HG03095 (cell line): ENCODE results near the gene TKFC.

Source experiments
- ATAC-seq: cut with Tn5 transposase; IDR thresholded peaks from one replicate; pipeline ENCODE4 v1.9.1; 2021; ENCODE audit warnings: moderate library complexity; ENCODE audit not compliant: unreplicated experiment

Gene TKFC

DNA sequence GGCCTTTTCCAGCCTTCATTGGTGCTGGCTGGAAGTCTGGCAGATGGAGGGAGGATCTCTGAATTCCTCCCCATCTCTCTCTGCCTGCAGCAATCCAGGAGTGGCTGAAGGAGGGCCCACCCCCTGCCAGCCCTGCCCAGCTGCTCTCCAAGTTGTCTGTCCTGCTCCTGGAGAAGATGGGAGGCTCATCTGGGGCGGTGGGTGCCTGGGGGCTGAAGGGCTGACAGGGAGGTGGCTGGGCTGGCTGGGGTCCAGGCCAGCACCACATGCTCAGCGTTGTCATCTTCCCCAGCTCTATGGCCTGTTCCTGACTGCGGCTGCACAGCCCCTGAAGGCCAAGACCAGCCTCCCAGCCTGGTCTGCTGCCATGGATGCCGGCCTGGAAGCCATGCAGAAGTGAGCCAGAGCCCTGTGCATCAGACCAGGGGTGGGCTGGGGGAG lies 12.2 kb downstream of the TKFC start:
- no peak for ATAC-seq

DNA sequence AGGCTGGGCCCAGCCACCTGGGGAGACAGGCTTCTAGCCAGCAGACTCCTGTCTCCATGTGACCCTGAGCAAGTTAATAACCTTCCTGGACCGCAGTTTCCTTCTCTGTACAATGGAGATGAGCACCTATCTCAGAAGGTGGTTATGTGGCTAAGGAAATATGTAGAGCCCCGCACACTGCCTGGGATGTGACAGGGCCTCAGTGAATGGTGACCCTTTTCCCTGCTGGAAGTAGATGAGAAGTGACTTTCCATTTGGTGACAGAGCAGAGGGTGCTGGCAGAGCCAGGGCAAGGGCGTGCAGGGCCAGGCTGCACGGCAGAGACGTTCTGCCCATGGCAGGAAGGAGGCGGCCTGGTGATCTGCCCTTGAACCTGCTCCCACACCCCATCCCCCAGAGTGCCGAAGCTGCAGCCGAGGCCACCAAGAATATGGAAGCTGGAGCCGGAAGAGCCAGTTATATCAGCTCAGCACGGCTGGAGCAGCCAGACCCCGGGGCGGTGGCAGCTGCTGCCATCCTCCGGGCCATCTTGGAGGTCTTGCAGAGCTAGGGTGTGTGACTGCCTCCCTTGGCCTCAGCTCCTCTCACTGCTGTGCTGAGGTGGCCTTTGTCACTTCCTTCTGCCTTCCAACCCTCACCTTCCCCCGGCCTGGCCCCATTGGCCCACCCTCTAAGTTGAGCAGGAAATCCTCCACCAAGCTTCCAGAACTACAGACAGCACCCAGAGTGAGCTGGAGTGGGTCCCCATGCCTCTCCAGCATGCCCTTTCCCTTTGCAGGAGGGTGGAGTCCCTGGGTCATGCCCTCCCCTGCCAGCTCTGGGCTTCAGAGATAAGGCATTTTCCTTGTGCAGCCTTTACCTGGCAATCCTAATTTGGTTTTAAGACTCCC lies 13.2 kb downstream of the TKFC start:
- no peak for ATAC-seq

GRCh38 chr11:61347916-61348461 lies 15.0 kb downstream of the TKFC start:
- no peak for ATAC-seq

DNA sequence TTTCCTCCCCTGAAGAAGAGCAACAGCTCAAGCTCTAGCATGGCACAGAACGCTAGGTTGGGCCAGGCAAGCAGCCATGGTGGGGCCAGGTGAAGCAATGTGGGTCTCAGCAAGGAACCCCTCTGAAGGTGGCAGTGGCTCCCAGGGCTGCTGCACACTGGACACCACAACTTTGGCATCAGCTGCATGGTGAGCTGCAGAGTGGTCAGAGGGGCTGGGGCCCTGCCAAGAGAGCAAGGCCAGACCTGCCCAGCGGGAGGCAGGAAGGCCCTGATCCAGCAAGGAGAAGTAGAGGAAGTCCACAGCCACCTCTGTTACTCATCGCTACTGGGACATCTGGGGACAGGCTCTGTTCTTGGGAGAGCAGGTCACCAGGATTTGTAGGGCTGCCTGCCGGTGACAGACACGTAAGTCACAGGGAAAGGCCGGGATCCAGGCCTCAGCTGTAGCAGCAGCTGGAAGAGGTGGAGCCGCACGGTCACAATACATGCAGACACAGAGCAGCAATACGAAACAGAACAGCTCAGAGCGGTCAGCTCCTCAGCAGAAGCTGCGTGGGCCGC lies 16.2 kb downstream of the TKFC start:
- ATAC-seq: no peak

DNA sequence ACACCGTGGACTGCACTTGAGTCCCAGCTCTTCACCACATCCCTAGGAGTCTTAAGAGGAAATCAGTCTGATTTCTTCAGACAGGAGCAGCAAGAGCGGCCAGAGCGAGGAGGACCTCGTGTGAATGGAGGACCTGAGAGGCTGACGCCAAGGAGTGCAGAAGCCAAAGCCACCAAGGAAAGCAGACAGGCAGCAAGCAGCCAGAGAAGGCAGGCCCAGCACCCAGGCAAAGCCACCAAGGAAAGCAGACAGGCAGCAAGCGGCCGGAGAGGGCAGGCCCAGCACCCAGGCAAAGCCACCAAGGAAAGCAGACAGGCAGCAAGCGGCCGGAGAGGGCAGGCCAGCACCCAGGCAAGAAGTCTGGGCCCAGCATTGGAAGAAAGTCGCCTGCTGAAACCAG lies 16.9 kb downstream of the TKFC start:
- ATAC-seq: no peak

GRCh38 chr11:61350336-61350735 lies 17.3 kb downstream of the TKFC start:
- no peak for ATAC-seq

- no peak for ATAC-seq
Measured at GRCh38 chr11:61350803-61351202, 17.8 kb downstream of the TKFC start.

DNA sequence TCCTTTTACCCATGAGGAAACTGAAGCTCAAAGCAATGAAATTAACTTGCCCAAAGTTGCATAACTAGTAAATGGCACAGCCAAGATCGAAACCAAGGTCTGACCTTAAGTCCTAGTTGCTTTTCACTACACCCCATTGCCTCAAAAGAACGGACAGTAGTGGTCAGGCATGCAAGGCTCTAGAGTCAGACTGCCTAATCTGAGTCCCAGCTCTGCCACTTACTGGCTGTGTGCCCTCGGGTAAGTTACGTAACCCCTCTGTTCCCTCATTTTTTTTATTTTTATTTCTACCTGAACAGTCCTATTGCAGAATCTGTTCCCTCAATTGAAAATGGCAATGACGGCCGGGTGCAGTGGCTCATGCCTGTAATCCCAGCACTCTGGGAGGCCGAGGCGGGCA lies 19.0 kb downstream of the TKFC start:
- no peak for ATAC-seq

- ATAC-seq: no peak
Measured at GRCh38 chr11:61353131-61354067, 20.4 kb downstream of the TKFC start.

DNA sequence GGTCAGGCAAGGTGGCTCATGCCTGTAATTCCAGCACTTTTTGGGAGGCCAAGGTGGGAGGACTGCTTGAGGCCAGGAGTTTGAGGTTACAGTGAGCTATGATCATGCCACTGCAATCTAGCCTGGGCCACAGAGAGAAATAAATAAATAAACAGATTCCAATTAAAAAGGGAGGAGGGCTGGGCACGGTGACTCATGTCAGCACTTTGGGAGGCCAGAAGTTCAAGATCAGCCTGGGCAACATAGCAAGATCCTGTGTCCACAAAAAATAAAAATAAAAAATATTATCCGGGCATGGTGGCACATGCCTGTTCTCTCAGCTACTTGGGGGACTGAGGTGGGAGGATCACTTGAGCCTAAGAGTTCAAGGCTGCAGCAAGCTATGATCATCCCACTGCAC lies 21.2 kb downstream of the TKFC start:
- ATAC-seq: no peak

DNA sequence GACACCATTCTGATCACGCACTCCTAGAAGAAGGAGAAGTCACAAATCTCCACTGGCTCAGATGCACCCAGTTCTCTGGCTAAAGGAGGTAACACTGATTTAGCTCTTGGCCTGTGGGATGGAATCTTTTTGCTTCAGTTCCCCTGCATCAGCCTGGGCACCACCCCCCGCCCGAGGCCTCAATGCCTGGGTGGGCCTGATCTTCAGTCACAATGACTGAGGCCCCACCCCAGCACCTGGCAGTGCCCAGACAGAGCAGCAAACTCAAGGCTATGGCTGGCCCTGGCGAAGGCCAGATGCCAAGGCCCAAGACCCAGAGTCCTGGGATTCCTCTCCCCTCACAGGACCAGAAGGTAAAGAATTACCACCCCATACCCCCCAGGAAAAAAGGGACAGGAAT lies 23.7 kb downstream of the TKFC start:
- no peak for ATAC-seq

DNA sequence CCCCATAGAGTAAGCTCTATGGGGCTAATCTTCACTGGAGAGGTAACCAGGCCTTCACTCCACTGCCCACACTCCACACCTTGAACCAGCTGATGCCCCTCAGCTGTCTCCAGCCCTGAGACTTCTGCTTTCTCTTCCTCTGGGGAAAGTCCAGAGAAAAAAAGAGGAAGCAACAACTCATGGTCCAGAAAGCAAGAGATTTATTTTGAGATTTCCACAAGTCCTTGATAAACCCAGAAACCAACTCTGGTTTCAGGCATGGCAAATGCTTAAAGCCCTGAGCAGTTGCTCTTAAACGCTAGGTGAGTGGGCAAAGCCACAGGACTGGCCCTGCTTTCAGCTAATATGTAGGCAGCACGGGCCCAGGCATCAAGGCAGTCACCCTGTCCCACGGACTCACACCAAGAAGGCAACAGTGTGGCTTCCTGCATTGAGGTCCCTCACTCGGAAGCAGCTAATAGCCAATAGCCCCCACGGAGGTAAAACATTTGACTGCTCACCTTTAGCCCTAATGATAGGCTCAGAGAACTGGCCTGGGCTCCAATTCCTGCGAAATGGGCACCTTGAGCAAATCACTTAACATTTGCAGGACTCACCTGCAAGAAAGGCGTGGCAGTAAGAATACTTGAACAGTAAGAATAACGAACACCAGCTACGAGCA lies 24.3 kb downstream of the TKFC start:
- peak; percentile 41 for ATAC-seq

DNA sequence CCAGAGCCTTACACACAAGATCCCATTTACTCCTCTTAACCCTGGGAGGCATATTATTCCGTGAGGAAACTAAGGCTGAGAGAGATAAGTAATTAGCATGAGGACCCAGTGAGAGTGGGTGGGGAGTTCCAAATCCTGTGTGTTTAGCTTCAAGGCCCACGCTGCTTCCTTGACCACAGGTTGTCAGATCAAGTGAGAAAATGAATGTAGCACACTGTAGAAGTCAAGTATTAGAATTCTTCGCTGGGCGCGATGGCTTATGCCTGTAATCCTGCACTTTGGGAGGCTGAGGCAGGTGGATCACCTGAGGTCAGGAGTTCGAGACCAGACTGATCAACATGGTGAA lies 24.8 kb downstream of the TKFC start:
- ATAC-seq: no peak

GRCh38 chr11:61358566-61358965 lies 25.5 kb downstream of the TKFC start:
- no peak for ATAC-seq

GRCh38 chr11:61359516-61359915 lies 26.5 kb downstream of the TKFC start:
- ATAC-seq: no peak

GRCh38 chr11:61361237-61361740 lies 28.3 kb downstream of the TKFC start:
- ATAC-seq: no peak

DNA sequence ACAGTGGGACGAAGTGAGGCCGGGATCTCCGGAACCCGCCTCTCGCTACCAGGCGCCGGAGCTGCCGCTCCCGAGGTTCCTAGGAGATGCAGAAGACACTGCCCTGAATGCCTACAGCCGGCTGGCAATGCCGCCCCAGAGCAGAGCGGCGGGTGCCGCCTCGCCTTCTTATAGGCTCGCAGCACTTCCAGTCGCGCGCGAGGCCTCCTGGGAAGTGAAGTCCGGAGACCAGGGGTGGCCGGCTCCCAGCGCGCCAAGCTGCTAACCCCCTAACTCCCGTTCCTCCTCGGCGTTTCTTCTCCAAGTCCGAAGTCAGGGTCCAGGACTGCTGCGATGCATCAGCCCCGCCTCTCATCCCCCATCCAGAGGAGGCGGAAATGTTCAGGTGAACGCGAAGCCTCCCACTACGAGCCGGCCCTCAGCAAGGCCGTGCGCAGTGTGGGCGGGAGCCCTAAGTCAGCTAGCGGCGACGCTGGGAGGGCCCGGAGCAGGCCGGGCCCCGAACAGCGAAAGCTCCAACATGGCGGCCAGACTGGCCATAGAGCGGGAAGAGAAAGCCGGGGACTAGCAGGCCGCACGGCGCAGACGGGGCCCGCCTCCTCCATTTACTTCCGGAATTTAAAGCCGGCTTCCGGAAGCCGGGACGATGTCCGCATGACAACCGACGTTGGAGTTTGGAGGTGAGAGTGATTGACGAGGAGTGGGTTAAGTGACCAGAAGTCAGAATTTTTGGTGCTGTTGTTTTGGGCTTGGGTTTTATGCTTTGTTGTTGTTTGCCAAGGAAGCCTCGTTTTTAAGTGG lies 28.9 kb downstream of the TKFC start, which contains the start of the genes CYB561A3 and TMEM138:
CYB561A3 (minus strand) TSS at position 142 of the 801 bp plus-strand sequence. CDS start 5,169 bp downstream, outside the sequence.
TMEM138 (plus strand) TSS at position 634 of the 801 bp plus-strand sequence. CDS start 2,017 bp downstream, outside the sequence.
- peak; percentile 78 for ATAC-seq

GRCh38 chr11:61362542-61362875 lies 29.5 kb downstream of the TKFC start:
- no peak for ATAC-seq

GRCh38 chr11:61364012-61364675 lies 31.1 kb downstream of the TKFC start:
- ATAC-seq: no peak
